Activated CD4-positive, alpha-beta T cell treated with anti-CD3 and anti-CD28 coated beads, Interleukin-2, amount 10 ng/mL, durations not matched to agents 7 days and 5 days (primary cell): ENCODE data around the gene OR2V2. TPM values are rescaled to one million over a fixed set of nuclear protein-coding genes. Genes with fewer than 3 reads are reported as not detected.

Experiments used
- CTCF ChIA-PET: fragments of 350-600 bp; sonication (Branson Sonifier 250); formaldehyde crosslinking; loops from one replicate; lab custom pipeline; 2021; ENCODE audit warnings: antibody characterized with exemption; lab: Charles Lee
- POLR2A ChIA-PET: fragments of 350-600 bp; sonication (Branson Sonifier 250); formaldehyde crosslinking; loops from one replicate; lab custom pipeline; 2021; ENCODE audit warnings: antibody characterized with exemption; lab: Charles Lee
- DNase-seq: peaks from one replicate; pipeline ENCODE4 v3.0.0-alpha.2; 2020
- H3K27ac Mint-ChIP-seq: one replicate; pipeline ENCODE4 v1.8.0; 2021; ENCODE audit warnings: mild to moderate bottlenecking, moderate library complexity, mixed read lengths
- H3K27me3 Mint-ChIP-seq: one replicate; pipeline ENCODE4 v1.8.0; 2021; ENCODE audit warnings: mixed read lengths
- H3K36me3 Mint-ChIP-seq: one replicate; pipeline ENCODE4 v1.8.0; 2021; ENCODE audit warnings: low read depth, mixed read lengths
- H3K4me1 Mint-ChIP-seq: one replicate; pipeline ENCODE4 v1.8.0; 2021; ENCODE audit warnings: mixed read lengths
- H3K4me3 Mint-ChIP-seq: one replicate; pipeline ENCODE4 v1.8.0; 2021; ENCODE audit warnings: mild to moderate bottlenecking, moderate library complexity, mixed read lengths
- H3K9me3 Mint-ChIP-seq: one replicate; pipeline ENCODE4 v1.8.0; 2021; ENCODE audit warnings: mixed read lengths
- total RNA-seq, 2 experiments: library from RNA; stranded (reverse); gene quantifications; one replicate each; pipeline ENCODE4 v1.2.3, GENCODE V29; 2021

The OR2V2 gene
- total RNA-seq, 2 experiments from 2014 or later: not detected

DNA sequence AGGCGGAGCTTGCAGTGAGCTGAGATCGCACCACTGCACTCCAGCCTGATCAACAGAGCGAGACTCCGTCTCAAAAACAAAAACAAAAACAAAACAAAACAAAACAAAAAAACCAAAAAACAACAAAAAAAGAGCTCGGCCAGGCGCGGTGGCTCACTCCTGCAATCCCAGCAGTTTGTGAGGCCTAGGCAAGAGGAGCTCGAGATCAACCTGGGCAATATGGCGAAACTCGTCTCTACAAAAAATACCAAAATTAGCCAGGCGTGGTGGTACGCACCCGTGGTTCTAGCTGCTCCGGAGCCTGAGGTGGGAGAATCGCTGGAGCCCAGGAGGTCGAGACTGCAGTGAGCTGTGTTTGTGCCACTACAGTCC lies 37.4 kb downstream of the OR2V2 start:
- DNase-seq: no peak
- Mint-ChIP-seq H3K4me3 (peak overlapping the region; percentile 86), H3K9me3 (no peaks in the 10 kb centered on the region), H3K4me1 (peaks cover 55% of the 10 kb centered on the region), H3K27ac (peak overlapping the region; percentile 98), H3K27me3 (peaks cover 5% of the 10 kb centered on the region), H3K36me3 (no peaks in the 10 kb centered on the region)
- ChIA-PET CTCF (interaction anchor here (0.7 to 2.8 kb wide), 27 partner anchors 8 to 381 kb away, joined by 3 to 28 read pairs (median 5); partner anchors contain the start of genes RACK1, TRIM52 and TRIM7), POLR2A (interaction anchor here (0.6 to 1.3 kb wide), 3 partner anchors 12 to 76 kb away, joined by 3 to 4 read pairs (median 4); partner anchors contain the start of gene TRIM52)

DNA sequence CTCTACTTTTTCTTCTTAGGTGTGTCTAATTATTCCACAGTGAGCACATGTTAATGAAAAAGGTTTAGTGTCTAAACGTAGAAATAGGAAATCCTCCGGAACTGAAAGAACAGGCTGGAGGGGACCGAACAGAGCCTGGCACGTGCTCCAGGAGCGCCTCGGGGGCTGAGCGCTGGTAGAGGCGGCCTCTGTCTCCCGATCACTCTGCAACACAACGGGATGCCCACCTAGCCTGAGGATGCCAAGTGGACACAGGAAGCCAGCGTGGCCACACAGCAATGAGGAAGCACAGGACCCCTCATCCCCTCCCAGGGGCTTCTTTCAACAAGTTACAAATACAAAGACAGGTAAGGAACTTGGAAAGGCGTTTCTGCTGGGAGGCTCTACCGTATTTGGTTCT lies 38.2 kb downstream of the OR2V2 start:
- Mint-ChIP-seq H3K9me3 (no peaks in the 10 kb centered on the region), H3K4me1 (peaks cover 61% of the 10 kb centered on the region), H3K27me3 (peaks cover 2% of the 10 kb centered on the region), H3K27ac (peak overlapping the region; percentile 41), H3K4me3 (peak overlapping the region; percentile 20), H3K36me3 (no peaks in the 10 kb centered on the region)
- no peak for DNase-seq
- ChIA-PET POLR2A (no interaction called here), CTCF (interaction anchor here (1.5 to 2.8 kb wide), 8 partner anchors 11 to 66 kb away, joined by 5 to 28 read pairs (median 10); partner anchors contain the start of gene TRIM7)

DNA sequence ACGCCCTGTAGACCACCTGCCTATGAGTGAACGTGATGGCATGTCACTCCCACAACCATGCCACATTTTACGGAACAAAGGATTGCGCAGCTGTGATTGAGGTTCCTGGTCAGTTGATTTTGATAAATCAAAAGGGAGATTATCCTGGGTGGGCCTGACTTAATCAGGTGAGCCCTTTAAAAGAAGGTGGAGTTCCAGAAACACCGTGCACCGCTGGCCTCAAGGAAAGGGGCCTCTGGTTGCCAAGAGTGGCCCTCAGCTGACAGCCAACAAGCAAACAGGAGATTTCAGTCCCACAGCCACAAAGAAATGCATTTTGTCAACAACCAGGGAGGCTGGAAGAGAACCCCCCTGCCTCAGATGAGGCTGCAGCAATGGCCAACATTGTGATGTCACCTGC lies 38.6 kb downstream of the OR2V2 start:
- H3K36me3 Mint-ChIP-seq: no peaks in the 10 kb centered on the region

DNA sequence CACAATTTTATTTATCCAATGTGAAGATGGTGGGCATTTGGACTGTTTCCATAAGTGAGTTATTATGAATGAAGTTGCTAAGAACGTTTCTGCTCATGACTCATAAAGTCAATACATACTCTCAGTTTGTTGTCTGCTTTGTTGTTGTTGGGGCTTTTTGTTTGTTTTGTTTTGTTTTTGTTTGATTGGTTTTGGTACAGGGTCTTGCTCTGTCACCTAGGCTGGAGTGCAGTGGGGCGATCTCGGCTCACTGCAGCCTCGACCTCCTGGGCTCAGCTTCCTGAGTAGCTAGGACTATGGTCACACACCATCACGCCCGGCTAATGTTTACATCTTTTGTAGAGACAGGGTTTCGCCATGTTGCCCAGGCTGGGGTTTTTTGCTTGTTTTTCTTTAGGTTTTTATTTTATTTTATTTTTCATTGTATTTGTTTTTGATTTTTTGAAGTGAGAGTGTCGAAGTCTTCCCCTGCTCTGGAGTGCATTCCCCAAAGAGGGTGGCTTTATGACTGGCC lies 39.7 kb downstream of the OR2V2 start:
- H3K27me3 Mint-ChIP-seq: peaks cover 2% of the 10 kb centered on the region
- H3K4me1 Mint-ChIP-seq: peaks cover 63% of the 10 kb centered on the region
- POLR2A ChIA-PET: no interaction called here
- CTCF ChIA-PET: interaction anchor here (1.6 to 8.3 kb wide), 6 partner anchors 11 to 65 kb away, joined by 3 to 90 read pairs (median 12); partner anchors contain the start of gene TRIM7
- DNase-seq: no peak
- no peaks in the 10 kb centered on the region for H3K9me3 Mint-ChIP-seq
- H3K4me3 Mint-ChIP-seq: no peak overlapping the region
- peaks cover 3% of the 10 kb centered on the region for H3K36me3 Mint-ChIP-seq
- H3K27ac Mint-ChIP-seq: peak overlapping the region; percentile 54

More for the DNA sequence above, 38.6 kb downstream of the OR2V2 start:
- Mint-ChIP-seq H3K9me3 (no peaks in the 10 kb centered on the region), H3K27me3 (no peaks in the 10 kb centered on the region), H3K4me1 (peaks cover 62% of the 10 kb centered on the region), H3K4me3 (no peak overlapping the region), H3K27ac (no peak overlapping the region)
- no peak for DNase-seq
- ChIA-PET POLR2A (no interaction called here), CTCF (interaction anchor here (2.8 kb wide), 1 partner anchor 18 kb away, joined by 18 read pairs; no protein-coding TSS in a partner anchor)

DNA sequence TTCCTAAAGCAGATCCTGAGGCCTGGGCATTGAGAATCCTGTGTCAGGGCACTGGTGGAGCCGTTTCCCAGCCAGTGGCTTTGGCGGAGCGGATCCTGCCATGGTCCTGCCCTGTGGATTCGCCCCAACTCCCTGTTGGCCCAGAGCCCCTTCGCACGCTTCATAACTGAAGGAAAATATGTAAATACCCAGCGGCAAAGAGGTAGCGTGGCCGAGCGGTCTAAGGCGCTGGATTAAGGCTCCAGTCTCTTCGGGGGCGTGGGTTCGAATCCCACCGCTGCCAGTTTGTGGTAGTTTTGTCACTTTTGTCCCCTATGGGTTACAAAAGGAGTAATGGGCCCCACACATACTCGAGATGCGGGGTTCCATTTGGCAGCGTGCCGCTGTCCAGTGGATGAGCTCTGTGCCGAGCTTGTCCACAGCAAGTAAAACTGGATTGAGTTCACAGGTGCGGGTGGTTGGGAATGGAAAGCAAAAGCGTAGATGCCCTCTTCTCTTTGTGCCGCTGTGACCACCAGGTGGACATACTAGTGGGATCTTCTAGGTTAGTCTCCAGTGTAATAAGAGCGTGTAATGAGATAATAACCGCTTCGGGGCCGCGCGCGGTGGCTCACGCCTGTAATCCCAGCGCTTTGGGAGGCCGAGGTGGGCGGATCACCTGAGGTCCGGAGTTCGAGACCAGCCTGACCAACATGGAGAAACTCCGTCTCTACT lies 40.3 kb downstream of the OR2V2 start:
- CTCF ChIA-PET: interaction anchor here (1.6 to 8.3 kb wide), 6 partner anchors 10 to 64 kb away, joined by 3 to 90 read pairs (median 12); partner anchors contain the start of gene TRIM7
- H3K27me3 Mint-ChIP-seq: peaks cover 2% of the 10 kb centered on the region
- POLR2A ChIA-PET: interaction anchor here (0.5 to 1.1 kb wide), 2 partner anchors 14 to 16 kb away, joined by 3 to 4 read pairs; no protein-coding TSS in a partner anchor
- peak overlapping the region; percentile 92 for H3K27ac Mint-ChIP-seq
- H3K4me1 Mint-ChIP-seq: peaks cover 62% of the 10 kb centered on the region
- peak overlapping the region; percentile 84 for H3K4me3 Mint-ChIP-seq
- peaks cover 3% of the 10 kb centered on the region for H3K36me3 Mint-ChIP-seq
- DNase-seq: peak; percentile 39
- H3K9me3 Mint-ChIP-seq: no peaks in the 10 kb centered on the region

DNA sequence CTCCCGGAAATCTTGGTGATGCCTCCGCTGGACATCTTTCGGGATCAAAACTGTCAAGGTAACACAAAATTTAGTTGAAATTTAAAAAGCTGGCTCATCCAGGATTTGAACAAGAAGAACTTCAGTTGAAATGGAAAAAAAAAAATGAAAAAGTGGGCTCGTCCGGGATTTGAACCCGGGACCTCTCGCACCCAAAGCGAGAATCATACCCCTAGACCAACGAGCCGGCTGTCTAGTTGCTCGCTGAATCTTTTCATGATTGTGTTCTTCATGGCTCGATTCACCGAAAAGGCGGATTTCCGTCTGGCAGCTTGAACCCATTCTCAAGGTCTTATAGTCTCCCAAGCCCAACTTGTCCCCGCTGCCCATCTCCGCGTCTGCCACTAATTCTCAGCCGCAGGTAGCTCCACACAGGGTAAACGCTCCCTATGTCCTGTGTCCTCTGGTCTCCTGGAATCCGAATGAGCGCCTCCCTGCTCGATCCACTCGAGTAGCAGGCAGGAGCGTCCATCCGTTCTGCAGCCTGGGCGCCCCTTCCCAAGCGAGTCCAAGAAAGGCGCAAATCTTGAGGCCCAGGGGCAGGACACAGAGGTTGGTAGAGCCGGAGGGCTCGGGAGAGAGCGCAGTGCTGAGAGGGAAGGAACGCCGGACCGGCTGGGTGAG lies 41.4 kb downstream of the OR2V2 start:
- POLR2A ChIA-PET: interaction anchor here (0.6 to 1.1 kb wide), 2 partner anchors 15 to 73 kb away, joined by 3 to 5 read pairs; no protein-coding TSS in a partner anchor
- CTCF ChIA-PET: interaction anchor here (0.6 to 8.3 kb wide), 9 partner anchors 9 to 322 kb away, joined by 3 to 90 read pairs (median 9); partner anchors contain the start of gene TRIM7
- peaks cover 63% of the 10 kb centered on the region for H3K4me1 Mint-ChIP-seq

DNA sequence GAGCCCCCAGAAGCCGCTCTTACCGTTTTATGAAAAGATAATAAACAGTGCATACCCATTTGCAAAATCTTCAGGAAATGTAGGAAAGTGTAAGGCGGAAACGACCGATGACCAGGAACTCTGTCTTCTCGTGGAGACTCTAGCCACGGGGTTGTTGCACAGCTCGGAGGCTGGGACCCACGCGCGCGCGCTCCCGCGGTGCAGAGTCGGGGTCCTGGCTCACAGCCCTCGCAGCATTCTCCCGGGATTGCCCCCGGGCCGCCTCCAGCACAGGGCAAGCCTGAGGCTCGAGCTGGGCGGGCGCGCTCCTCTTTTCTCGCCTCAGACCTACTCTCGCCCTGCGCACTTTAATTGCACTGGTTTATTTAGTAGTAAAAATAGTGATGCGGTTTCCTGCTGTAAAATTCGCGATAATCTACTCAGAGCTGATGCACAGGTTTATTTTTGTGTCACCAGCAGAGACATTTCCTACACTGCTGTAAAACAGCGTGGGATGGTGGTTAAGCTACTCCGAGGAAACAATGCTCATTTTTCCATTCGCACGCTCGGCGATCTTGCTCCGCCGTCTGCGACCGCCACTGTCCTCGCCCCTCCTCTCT lies 42.1 kb downstream of the OR2V2 start:
- H3K27ac Mint-ChIP-seq: peak overlapping the region; percentile 92
- H3K9me3 Mint-ChIP-seq: no peaks in the 10 kb centered on the region
- peak overlapping the region; percentile 84 for H3K4me3 Mint-ChIP-seq
- peaks cover 2% of the 10 kb centered on the region for H3K27me3 Mint-ChIP-seq
- DNase-seq: peak; percentile 49
- H3K36me3 Mint-ChIP-seq: peaks cover 3% of the 10 kb centered on the region
- CTCF ChIA-PET: interaction anchor here (0.5 to 8.3 kb wide), 8 partner anchors 12 to 322 kb away, joined by 3 to 90 read pairs (median 7); partner anchors contain the start of gene TRIM7
- peaks cover 58% of the 10 kb centered on the region for H3K4me1 Mint-ChIP-seq
- POLR2A ChIA-PET: interaction anchor here (1.2 kb wide), 1 partner anchor 17 kb away, joined by 11 read pairs; no protein-coding TSS in a partner anchor

More for the DNA sequence above, 41.4 kb downstream of the OR2V2 start:
- H3K4me3 Mint-ChIP-seq: peak overlapping the region; percentile 84
- no peaks in the 10 kb centered on the region for H3K9me3 Mint-ChIP-seq
- H3K36me3 Mint-ChIP-seq: peaks cover 3% of the 10 kb centered on the region
- H3K27ac Mint-ChIP-seq: peak overlapping the region; percentile 92
- peaks cover 2% of the 10 kb centered on the region for H3K27me3 Mint-ChIP-seq
- peak; percentile 78 for DNase-seq

DNA sequence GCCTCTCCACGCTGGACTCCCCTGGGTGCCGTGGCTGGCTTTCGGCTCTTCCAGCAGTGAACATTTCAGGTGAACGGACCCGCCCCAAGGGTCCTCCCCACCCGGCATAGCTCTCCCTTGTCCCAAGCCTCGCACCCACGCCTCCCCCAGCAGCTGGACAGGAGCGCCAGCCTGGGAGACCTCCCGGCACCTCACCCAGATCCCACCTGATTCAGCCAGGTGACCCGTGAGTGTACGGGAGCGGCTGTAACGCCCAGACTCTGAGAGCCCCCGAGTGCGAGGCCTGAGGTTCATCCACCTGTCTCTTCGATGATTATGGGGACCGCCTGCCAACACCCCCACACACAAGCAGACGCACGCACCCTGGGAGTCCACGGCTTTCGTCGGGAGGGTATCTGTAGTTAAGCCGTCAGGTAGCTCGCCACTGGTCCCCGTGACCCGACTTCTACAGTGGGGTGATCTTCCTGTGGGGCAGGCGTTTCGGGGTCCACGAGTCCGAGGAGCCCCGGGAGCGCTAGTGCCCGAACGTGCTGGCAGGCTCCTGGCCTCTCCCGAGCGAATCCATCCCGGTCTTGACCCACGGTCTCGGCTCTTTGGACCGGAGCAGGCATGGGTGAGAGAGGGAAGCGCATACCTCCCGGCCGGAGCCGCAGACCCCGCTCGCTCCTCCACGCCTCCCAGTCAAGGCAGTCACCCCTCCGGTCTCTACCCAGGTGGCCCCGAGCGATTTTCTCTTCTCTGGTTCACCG lies 42.8 kb downstream of the OR2V2 start:
- peak; percentile 31 for DNase-seq
- Mint-ChIP-seq H3K9me3 (no peaks in the 10 kb centered on the region), H3K4me3 (peak overlapping the region; percentile 84), H3K27me3 (peaks cover 2% of the 10 kb centered on the region), H3K36me3 (peaks cover 3% of the 10 kb centered on the region), H3K4me1 (peaks cover 53% of the 10 kb centered on the region), H3K27ac (peak overlapping the region; percentile 94)
- CTCF ChIA-PET: interaction anchor here (0.5 to 8.3 kb wide), 5 partner anchors 14 to 68 kb away, joined by 3 to 90 read pairs (median 5); partner anchors contain the start of gene TRIM7
- POLR2A ChIA-PET: interaction anchor here (1.2 kb wide), 1 partner anchor 17 kb away, joined by 11 read pairs; no protein-coding TSS in a partner anchor

DNA sequence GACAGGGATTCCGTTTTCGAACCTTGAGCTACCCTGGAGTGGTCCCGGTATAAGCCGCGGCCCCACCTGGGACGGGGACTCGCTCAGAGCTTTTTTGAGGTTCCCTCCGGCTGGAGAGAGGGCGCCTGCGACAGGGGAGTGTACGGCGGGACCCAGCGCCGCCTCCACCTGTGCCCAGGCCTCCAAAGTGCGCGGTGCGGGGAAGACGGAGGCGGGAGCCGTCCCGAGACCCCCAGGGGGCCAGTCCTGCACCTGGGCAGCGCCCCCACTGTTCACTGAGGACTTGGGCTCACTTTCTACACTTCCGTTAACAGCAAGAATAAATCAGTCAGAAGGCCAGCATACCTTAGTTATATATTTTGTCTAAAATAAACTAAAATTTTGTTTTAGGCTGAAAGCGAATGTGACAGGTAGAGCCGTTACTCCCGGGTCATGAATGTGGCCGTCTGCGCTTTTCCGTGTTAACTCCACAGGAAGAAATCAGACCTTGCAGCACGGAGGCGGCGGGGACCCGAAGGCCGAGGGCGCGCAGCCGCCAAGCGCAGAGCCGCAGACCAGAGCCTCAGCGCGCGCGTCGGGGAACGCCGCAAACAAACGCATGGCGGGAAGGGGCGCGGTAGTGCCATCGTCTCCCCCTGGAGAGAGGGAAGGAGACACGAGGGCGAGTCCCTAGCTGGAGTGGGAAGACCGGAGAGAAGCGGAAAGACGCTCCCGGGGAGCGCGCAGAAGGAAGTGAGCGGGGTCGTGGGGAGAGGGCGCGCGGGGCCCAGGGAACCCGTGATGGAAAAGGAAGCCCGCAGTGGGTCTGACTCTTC lies 43.5 kb downstream of the OR2V2 start:
- Mint-ChIP-seq H3K4me1 (peaks cover 47% of the 10 kb centered on the region), H3K27me3 (peaks cover 2% of the 10 kb centered on the region), H3K9me3 (no peaks in the 10 kb centered on the region), H3K36me3 (peaks cover 3% of the 10 kb centered on the region), H3K4me3 (peak overlapping the region; percentile 84), H3K27ac (peak overlapping the region; percentile 94)
- CTCF ChIA-PET: interaction anchor here (1.0 to 8.3 kb wide), 6 partner anchors 14 to 57 kb away, joined by 3 to 90 read pairs (median 6); partner anchors contain the start of gene TRIM7
- peak; percentile 47 for DNase-seq
- POLR2A ChIA-PET: interaction anchor here (0.7 to 1.2 kb wide), 4 partner anchors 16 to 380 kb away, joined by 3 to 11 read pairs (median 5); no protein-coding TSS in a partner anchor

DNA sequence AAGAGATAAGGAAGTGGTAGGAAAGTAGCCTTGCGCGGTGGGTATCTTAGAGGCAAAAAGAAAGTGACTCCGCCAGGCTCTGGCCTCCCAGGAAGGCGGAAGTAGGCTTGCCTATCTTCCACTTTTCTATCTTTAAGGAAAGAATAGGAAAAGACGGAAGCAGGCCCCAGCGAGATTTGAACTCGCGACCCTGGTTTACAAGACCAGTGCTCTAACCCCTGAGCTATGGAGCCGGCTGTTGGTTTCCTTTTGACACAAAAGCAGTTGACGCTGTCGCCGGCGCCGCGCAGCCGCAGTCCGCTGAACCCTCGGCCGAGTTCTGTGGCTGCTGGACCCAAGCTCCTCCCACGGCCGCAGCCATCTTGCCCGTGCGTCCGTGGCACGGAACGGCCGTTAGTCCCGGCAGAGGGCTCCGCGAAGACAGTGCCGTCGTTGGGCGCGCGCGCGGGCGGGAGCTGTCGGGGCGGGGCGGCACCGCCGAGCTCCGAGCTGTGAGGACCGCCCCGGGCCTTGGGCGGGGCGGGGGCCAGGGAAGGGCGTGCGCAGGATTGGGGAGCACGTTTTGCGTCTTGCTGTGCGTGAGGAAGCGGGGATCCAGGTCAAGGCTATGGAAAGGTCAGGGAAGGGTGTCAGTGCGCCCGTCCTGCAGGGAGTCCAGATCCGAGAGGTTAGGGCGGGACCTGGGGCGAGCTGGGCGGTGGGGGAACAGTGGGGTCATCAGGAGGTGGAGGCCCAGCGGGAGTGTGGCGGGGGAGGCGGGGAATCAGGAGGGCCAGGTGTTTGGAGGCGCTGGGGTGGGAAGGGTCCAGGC lies 44.3 kb downstream of the OR2V2 start:
- CTCF ChIA-PET: interaction anchor here (0.7 to 8.3 kb wide), 7 partner anchors 8 to 58 kb away, joined by 3 to 90 read pairs (median 6); partner anchors contain the start of gene TRIM7
- Mint-ChIP-seq H3K9me3 (no peaks in the 10 kb centered on the region), H3K27me3 (peaks cover 2% of the 10 kb centered on the region), H3K4me1 (peaks cover 42% of the 10 kb centered on the region), H3K36me3 (peaks cover 3% of the 10 kb centered on the region), H3K4me3 (peak overlapping the region; percentile 84), H3K27ac (peak overlapping the region; percentile 94)
- POLR2A ChIA-PET: interaction anchor here (0.7 to 1.1 kb wide), 3 partner anchors 16 to 381 kb away, joined by 3 to 5 read pairs (median 5); no protein-coding TSS in a partner anchor
- DNase-seq: peak; percentile 94
